ENCODE data around the gene PTGIS. TPM values are rescaled to one million over a fixed set of nuclear protein-coding genes. Genes with fewer than 3 reads are reported as not detected.

The PTGIS gene
- total and polyA plus RNA-seq, 2 donors (not counting 1 experiment from before 2014, with no cell fraction given) = not detected

DNA sequence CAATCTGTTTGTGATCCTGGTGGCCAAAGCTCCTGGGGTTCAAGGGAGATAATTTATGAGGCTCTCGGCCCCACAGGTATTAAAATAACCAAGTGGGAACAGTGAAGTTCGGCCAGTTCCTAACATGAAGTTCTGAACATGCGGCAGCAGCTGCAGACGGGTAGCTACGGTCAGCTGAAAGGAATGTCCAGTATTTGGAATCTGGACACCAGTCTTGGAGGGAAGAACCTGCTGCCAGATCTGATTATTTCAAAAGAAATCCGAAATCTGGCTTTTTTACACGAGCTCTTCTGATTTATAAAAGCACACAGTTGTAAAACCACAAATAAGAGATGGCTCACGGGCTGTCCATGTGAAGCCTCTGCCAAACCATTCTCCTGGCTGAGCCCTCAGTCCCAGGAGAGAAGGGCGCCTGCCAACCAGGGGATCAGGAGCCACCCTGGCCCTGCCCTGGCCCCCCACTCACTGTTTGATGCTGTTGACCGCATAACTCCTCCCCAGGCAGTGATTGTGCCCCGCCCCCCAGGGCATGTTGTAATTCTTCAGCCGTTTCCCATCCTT, 57.3 kb downstream of the PTGIS start:
- Histone ChIP-seq H3K27me3 (replicated peaks in 1 of 4; ENCODE audit: control extremely low read depth in 1 of 4, control insufficient read depth in 3 of 4, insufficient read depth in 4 of 4, low read length in 3 of 4) (peaks cover 0 to 16% (median 1%) of the 10 kb centered on the region in 4 experiments), H4K20me1 (ENCODE audit: control insufficient read depth, insufficient read depth, low read length, poor library complexity, severe bottlenecking) (no peaks in the 10 kb centered on the region), H3K4me1 (ENCODE audit: control insufficient read depth in 2 of 2, insufficient read depth in 2 of 2, low read length in 2 of 2) (no peaks in the 10 kb centered on the region), H2AFZ (ENCODE audit: insufficient read depth, low read depth, low read length, poor library complexity, severe bottlenecking) (no peak overlapping the region), H3K4me3 (ENCODE audit: control extremely low read depth in 1 of 5, extremely low read depth in 1 of 5, insufficient read depth in 1 of 5, low read depth in 2 of 5, low read length in 4 of 5) (no peak overlapping the region), H3K9ac (ENCODE audit: low read length) (no peak overlapping the region), H3K36me3 (replicated peaks in 1 of 2; ENCODE audit: control extremely low read depth in 1 of 2, control insufficient read depth in 1 of 2, extremely low read depth in 1 of 2, insufficient read depth in 2 of 2, low read length in 1 of 2) (no peaks in the 10 kb centered on the region), H3K79me2 (ENCODE audit: control insufficient read depth, insufficient read depth, low read length) (no peaks in the 10 kb centered on the region), H3K9me3 (ENCODE audit: control extremely low read depth in 1 of 3, control insufficient read depth in 2 of 3, insufficient read depth in 1 of 3, low read length in 2 of 3) (peaks cover 0 to 3% (median 0%) of the 10 kb centered on the region in 3 donors), H3K4me2 (replicated peaks; ENCODE audit: low read depth, low read length, poor library complexity, severe bottlenecking) (no peak overlapping the region), H3K27ac (ENCODE audit: low read length in 2 of 2) (no peak overlapping the region)
- Mint-ChIP-seq H3K27me3 (peaks cover 49% of the 10 kb centered on the region), H3K4me1 (peaks cover 3% of the 10 kb centered on the region), H3K9me3 (ENCODE audit: insufficient read depth) (no peaks in the 10 kb centered on the region), H3K4me3 (no peak overlapping the region), H3K27ac (no peak overlapping the region)
- TF ChIP-seq, protein P1, sequence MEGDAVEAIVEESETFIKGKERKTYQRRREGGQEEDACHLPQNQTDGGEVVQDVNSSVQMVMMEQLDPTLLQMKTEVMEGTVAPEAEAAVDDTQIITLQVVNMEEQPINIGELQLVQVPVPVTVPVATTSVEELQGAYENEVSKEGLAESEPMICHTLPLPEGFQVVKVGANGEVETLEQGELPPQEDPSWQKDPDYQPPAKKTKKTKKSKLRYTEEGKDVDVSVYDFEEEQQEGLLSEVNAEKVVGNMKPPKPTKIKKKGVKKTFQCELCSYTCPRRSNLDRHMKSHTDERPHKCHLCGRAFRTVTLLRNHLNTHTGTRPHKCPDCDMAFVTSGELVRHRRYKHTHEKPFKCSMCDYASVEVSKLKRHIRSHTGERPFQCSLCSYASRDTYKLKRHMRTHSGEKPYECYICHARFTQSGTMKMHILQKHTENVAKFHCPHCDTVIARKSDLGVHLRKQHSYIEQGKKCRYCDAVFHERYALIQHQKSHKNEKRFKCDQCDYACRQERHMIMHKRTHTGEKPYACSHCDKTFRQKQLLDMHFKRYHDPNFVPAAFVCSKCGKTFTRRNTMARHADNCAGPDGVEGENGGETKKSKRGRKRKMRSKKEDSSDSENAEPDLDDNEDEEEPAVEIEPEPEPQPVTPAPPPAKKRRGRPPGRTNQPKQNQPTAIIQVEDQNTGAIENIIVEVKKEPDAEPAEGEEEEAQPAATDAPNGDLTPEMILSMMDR (IDR thresholded peaks at IDR 0.05) = no peak
- TF ChIP-seq EZH2 (IDR thresholded peaks at IDR 0.05; ENCODE audit: borderline replicate concordance, insufficient read depth, low read depth, low read length, poor library complexity, severe bottlenecking) = no peak
- DNase-seq (no peak), ATAC-seq (ENCODE audit: low read depth) (no peak)
- CTCF ChIA-PET = no interaction called here
- 77% methylated on average over 9 of the region's 12 CpGs for WGBS (ENCODE audit: insufficient coverage)
- POLR2A ChIA-PET = no interaction called here
- intact Hi-C loops (cut with micrococcal nuclease) = no loop called here

DNA sequence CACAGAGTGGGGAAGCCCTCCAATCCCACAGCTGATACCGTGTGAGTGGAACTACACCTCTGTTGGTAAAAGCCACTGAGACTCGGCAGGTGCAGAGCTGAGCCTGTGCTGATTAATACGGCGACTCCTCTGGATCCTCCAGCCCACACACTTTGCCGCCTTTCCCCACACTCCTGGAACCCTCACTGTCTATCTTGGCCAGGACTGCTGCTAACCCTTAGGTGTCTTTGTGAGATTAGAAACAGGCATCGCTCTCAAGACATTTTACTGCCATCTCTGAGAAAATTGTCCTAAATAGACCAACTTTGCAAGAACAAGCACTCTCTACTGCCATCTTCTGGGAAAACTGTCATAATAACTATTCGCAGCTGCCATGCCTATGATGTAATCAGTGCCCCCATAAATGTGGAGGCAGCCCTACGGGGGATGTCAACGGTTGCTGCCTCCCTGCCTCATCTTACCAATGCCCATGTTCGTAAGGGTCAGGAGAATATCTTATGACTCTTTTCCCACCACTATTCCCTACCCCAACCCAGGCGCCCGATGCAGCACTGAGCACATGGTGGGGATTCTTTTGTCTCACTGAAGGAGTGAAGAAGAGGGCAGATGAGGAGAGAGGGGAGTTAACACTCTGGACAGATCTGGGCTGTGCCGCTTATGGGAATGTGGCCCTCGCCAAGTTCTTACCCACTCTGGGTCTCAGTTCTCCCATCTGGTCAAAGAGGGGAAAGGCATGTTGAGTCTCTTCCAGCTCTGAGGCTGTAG, 59.3 kb downstream of the PTGIS start:
- no peak overlapping the region for H3K27ac ChIP-seq (ENCODE audit: low read length in 2 of 2)
- no peak for TF ChIP-seq EZH2 (IDR thresholded peaks at IDR 0.05; ENCODE audit: borderline replicate concordance, insufficient read depth, low read depth, low read length, poor library complexity, severe bottlenecking)
- TF ChIP-seq, protein P1 (IDR thresholded peaks at IDR 0.05) = peak; percentile 32
- H2AFZ ChIP-seq (ENCODE audit: insufficient read depth, low read depth, low read length, poor library complexity, severe bottlenecking) = no peak overlapping the region
- no peak overlapping the region for H3K4me2 ChIP-seq (replicated peaks; ENCODE audit: low read depth, low read length, poor library complexity, severe bottlenecking)
- no peak overlapping the region for H3K9ac ChIP-seq (ENCODE audit: low read length)
- ATAC-seq (ENCODE audit: low read depth) (no peak), DNase-seq (peak; percentile 36)
- CTCF ChIA-PET = interaction anchor here (0.7 to 3.0 kb wide), 2 partner anchors 162 to 175 kb away, joined by 3 to 13 read pairs; no protein-coding TSS in a partner anchor
- no peaks in the 10 kb centered on the region for H3K4me1 ChIP-seq (ENCODE audit: control insufficient read depth in 2 of 2, insufficient read depth in 2 of 2, low read length in 2 of 2)
- Mint-ChIP-seq H3K4me1 (peaks cover 3% of the 10 kb centered on the region), H3K27me3 (peaks cover 47% of the 10 kb centered on the region), H3K9me3 (ENCODE audit: insufficient read depth) (no peaks in the 10 kb centered on the region), H3K27ac (no peak overlapping the region), H3K4me3 (no peak overlapping the region)
- POLR2A ChIA-PET = no interaction called here
- intact Hi-C loops (cut with micrococcal nuclease) = no loop called here
- no peaks in the 10 kb centered on the region for H3K9me3 ChIP-seq (ENCODE audit: control extremely low read depth in 1 of 3, control insufficient read depth in 2 of 3, insufficient read depth in 1 of 3, low read length in 2 of 3)
- no peak overlapping the region for H3K4me3 ChIP-seq (ENCODE audit: control extremely low read depth in 1 of 5, extremely low read depth in 1 of 5, insufficient read depth in 1 of 5, low read depth in 2 of 5, low read length in 4 of 5)
- peaks cover 0 to 22% (median 1%) of the 10 kb centered on the region in 4 experiments for H3K27me3 ChIP-seq (replicated peaks in 1 of 4; ENCODE audit: control extremely low read depth in 1 of 4, control insufficient read depth in 3 of 4, insufficient read depth in 4 of 4, low read length in 3 of 4)
- H3K79me2 ChIP-seq (ENCODE audit: control insufficient read depth, insufficient read depth, low read length) = no peaks in the 10 kb centered on the region
- WGBS (ENCODE audit: insufficient coverage) = 54% methylated on average over 11 of the region's 14 CpGs
- no peaks in the 10 kb centered on the region for H3K36me3 ChIP-seq (replicated peaks in 1 of 2; ENCODE audit: control extremely low read depth in 1 of 2, control insufficient read depth in 1 of 2, extremely low read depth in 1 of 2, insufficient read depth in 2 of 2, low read length in 1 of 2)
- no peaks in the 10 kb centered on the region for H4K20me1 ChIP-seq (ENCODE audit: control insufficient read depth, insufficient read depth, low read length, poor library complexity, severe bottlenecking)
